DOHH2 (cell line): ENCODE results near the gene DNAI4.

Experiments used
- EZH2phosphoT487 ChIP-seq: fragments of 200-600 bp; sonication (generic); IDR thresholded peaks from 2 replicates; pipeline ENCODE4 v1.6.1; 2017; ENCODE audit warnings: borderline replicate concordance, mild to moderate bottlenecking, antibody characterized with exemption, low read length, moderate library complexity, mixed read lengths
- TF ChIP-seq, protein P1 (sequence below): fragments of 200-600 bp; sonication (generic); IDR thresholded peaks from one replicate; pipeline ENCODE4 v1.5.1; 2014; ENCODE audit warnings: antibody characterized with exemption, mild to moderate bottlenecking, low read depth, low read length; ENCODE audit not compliant: poor library complexity, severe bottlenecking

DNA sequence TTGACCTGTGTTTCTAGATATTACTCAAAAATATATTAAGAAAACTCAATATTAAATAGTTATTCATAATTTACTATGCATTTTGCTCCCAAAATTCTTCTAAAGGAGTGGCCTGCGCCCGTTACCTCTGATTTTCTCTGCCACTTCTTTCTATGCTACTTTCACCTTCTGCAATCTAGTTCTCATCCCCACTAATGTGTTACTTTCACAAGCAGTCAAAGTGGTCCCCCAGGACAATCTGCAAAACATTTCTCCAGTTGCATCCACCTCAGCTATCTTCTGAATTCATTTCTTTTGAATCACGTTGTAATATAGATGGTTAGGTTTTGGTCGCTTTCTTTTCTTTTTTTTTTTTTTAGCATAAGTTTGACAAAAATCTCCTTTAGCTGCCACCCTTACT is 137.0 kb downstream of the DNAI4 start:
- no peak for TF ChIP-seq EZH2phosphoT487
- TF ChIP-seq, protein P1, sequence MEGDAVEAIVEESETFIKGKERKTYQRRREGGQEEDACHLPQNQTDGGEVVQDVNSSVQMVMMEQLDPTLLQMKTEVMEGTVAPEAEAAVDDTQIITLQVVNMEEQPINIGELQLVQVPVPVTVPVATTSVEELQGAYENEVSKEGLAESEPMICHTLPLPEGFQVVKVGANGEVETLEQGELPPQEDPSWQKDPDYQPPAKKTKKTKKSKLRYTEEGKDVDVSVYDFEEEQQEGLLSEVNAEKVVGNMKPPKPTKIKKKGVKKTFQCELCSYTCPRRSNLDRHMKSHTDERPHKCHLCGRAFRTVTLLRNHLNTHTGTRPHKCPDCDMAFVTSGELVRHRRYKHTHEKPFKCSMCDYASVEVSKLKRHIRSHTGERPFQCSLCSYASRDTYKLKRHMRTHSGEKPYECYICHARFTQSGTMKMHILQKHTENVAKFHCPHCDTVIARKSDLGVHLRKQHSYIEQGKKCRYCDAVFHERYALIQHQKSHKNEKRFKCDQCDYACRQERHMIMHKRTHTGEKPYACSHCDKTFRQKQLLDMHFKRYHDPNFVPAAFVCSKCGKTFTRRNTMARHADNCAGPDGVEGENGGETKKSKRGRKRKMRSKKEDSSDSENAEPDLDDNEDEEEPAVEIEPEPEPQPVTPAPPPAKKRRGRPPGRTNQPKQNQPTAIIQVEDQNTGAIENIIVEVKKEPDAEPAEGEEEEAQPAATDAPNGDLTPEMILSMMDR: no peak
